GM10248 (cell line): ENCODE measurements around the gene PRKN.
A peak's percentile ranks its signal among the peaks of the same experiment; 100 is the strongest.

Experiments
- CTCF ChIA-PET: fragments of 300-600 bp; sonication (Branson Sonifier 250); formaldehyde crosslinking; extraction: SDS; loops from one replicate; lab custom pipeline; 2021; ENCODE audit warnings: antibody characterized with exemption; lab: Yijun Ruan, JAX
- POLR2A ChIA-PET: fragments of 350-650 bp; sonication (Branson Sonifier 250); formaldehyde crosslinking; extraction: SDS; loops from one replicate; lab custom pipeline; 2020; ENCODE audit warnings: antibody characterized with exemption; lab: Yijun Ruan, JAX
- DNase-seq: peaks from one replicate; pipeline ENCODE4 v3.0.0; 2012; ENCODE audit errors: extremely low spot score
- CTCF ChIP-seq: IDR thresholded peaks from 2 replicates; pipeline ENCODE4 v1.5.1; 2012; ENCODE audit warnings: mild to moderate bottlenecking, low read depth; ENCODE audit errors: extremely low read depth, missing control alignments, control extremely low read depth

PRKN gene

GRCh38 chr6:161374971-161375873, 1352.3 kb downstream of the PRKN start:
- ChIA-PET POLR2A (no interaction called here), CTCF (interaction anchor here (1.1 to 9.9 kb wide), 11 partner anchors 18 to 683 kb away, joined by 3 to 249 read pairs (median 5); no protein-coding TSS in a partner anchor)
- DNase-seq = no peak
- no peak for TF ChIP-seq CTCF

- ChIA-PET CTCF (interaction anchor here (0.7 to 9.9 kb wide), 41 partner anchors 8 to 856 kb away, joined by 3 to 249 read pairs (median 4); partner anchors contain the start of gene AGPAT4), POLR2A (no interaction called here)
- peak; percentile 98 for TF ChIP-seq CTCF
- peak; percentile 55 for DNase-seq
Observed at GRCh38 chr6:161373905-161374451, 1353.6 kb downstream of the PRKN start.

GRCh38 chr6:161372422-161372793, 1355.2 kb downstream of the PRKN start:
- POLR2A ChIA-PET = interaction anchor here (0.6 kb wide), 1 partner anchor 425 kb away, joined by 6 read pairs; no protein-coding TSS in a partner anchor
- no peak for TF ChIP-seq CTCF
- CTCF ChIA-PET = interaction anchor here (0.7 to 9.9 kb wide), 14 partner anchors 10 to 1360 kb away, joined by 3 to 249 read pairs (median 16); no protein-coding TSS in a partner anchor
- no peak for DNase-seq

GRCh38 chr6:161370880-161371279, 1356.7 kb downstream of the PRKN start:
- peak; percentile 90 for TF ChIP-seq CTCF
- peak; percentile 79 for DNase-seq
- ChIA-PET CTCF (interaction anchor here (0.6 to 9.9 kb wide), 65 partner anchors 8 to 1429 kb away, joined by 3 to 249 read pairs (median 4); no protein-coding TSS in a partner anchor), POLR2A (interaction anchor here (0.7 kb wide), 1 partner anchor 440 kb away, joined by 3 read pairs; no protein-coding TSS in a partner anchor)

GRCh38 chr6:161369339-161369738, 1358.2 kb downstream of the PRKN start:
- POLR2A ChIA-PET = no interaction called here
- no peak for DNase-seq
- CTCF ChIA-PET = interaction anchor here (1.0 to 2.6 kb wide), 5 partner anchors 9 to 850 kb away, joined by 3 to 21 read pairs (median 8); no protein-coding TSS in a partner anchor
- TF ChIP-seq CTCF = no peak

GRCh38 chr6:161368514-161368913, 1359.1 kb downstream of the PRKN start:
- CTCF ChIA-PET = interaction anchor here (0.9 to 2.6 kb wide), 5 partner anchors 229 to 849 kb away, joined by 3 to 21 read pairs (median 8); no protein-coding TSS in a partner anchor
- POLR2A ChIA-PET = no interaction called here
- no peak for TF ChIP-seq CTCF
- DNase-seq = no peak
